Transverse colon (tissue), 4 donors: ENCODE measurements around the gene KMT2C. TPM values are rescaled to one million over a fixed set of nuclear protein-coding genes. Genes with fewer than 3 reads are reported as not detected.

ENCODE experiments used
- DNase-seq: peaks from one replicate; pipeline ENCODE4 v3.0.0-alpha.2; 2019
- H3K27ac ChIP-seq, 4 donors: fragments of 200-600 bp; sonication (generic); 2 replicates each; pipeline ENCODE4 v1.5.1; 2016 to 2018; ENCODE audit warnings: inconsistent platforms in 4 of 4
- H3K27me3 ChIP-seq: fragments of 200-600 bp; sonication (generic); 2 replicates; pipeline ENCODE4 v1.5.1; 2017; ENCODE audit warnings: inconsistent platforms
- H3K36me3 ChIP-seq, 4 donors: fragments of 200-600 bp; sonication (generic); 2 replicates each; pipeline ENCODE4 v1.5.1; 2017 to 2019; ENCODE audit warnings: inconsistent platforms in 4 of 4
- H3K4me1 ChIP-seq, 4 donors: fragments of 200-600 bp; sonication (generic); 2 replicates each; pipeline ENCODE4 v1.5.1; 2017 to 2020; ENCODE audit warnings: inconsistent platforms in 4 of 4
- H3K4me3 ChIP-seq, 4 donors: fragments of 200-600 bp; sonication (generic); 1 replicate in 1 of 4; 2 replicates in 3 of 4; pipeline versions ENCODE4 v1.5.1 to v1.6.1; 2017 to 2019; ENCODE audit warnings: inconsistent platforms in 4 of 4
- H3K9me3 ChIP-seq, 2 donors: fragments of 200-600 bp; sonication (generic); 2 replicates each; pipeline ENCODE4 v1.5.1; 2017 to 2019; ENCODE audit warnings: inconsistent platforms in 2 of 2
- CTCF ChIP-seq, 5 experiments: fragments of 200-600 bp in 3 of 5; fragments of 450-650 bp in 2 of 5; sonication (generic) in 3 of 5; IDR thresholded peaks; 1 replicate in 2 of 5; 2 replicates in 3 of 5; pipeline ENCODE4 v1.5.1; 2016 to 2017; ENCODE audit warnings: antibody characterized with exemption in 5 of 5, inconsistent platforms in 3 of 5, mild to moderate bottlenecking in 2 of 5, moderate library complexity in 1 of 5
- POLR2A ChIP-seq: fragments of 450-650 bp; IDR thresholded peaks from one replicate; pipeline ENCODE4 v1.6.1; 2016; ENCODE audit warnings: antibody characterized with exemption, mild to moderate bottlenecking, moderate library complexity
- POLR2AphosphoS5 ChIP-seq, 3 donors: sonication (generic); formaldehyde crosslinking; IDR thresholded peaks; one replicate each; pipeline ENCODE4 v1.6.1; 2016; ENCODE audit warnings: antibody characterized with exemption in 3 of 3
- WGBS, 2 donors: methylation state at CpG; one replicate each; pipeline ENCODE4 v1.1.5; 2018; ENCODE audit warnings: low coverage in 1 of 2; 5-methylcytosine and 5-hydroxymethylcytosine counted together
- in situ Hi-C, 4 donors: fragments of 200-750 bp; cut with MboI; loops; one replicate each; pipeline versions ENCODE4 v1.15.0 to v1.15.1; 2017; ENCODE audit warnings: low sequenced_read_pairs in 3 of 4, low pct_ligation_motif_present in 1 of 4, low pct_unique_long_range_greater_than_20kb in 1 of 4
- intact Hi-C: fragments of 100-400 bp; cut with DNase I; formaldehyde crosslinking; loops from one replicate; pipeline ENCODE4 v1.15.1; 2023; ENCODE audit warnings: low total_unique reads
- small RNA-seq, 4 donors: library from RNA; depleted of rRNA; stranded (forward); fragments of <200 nt; gene quantifications; one replicate each; pipeline ENCODE3, GENCODE V24; 2016
- total RNA-seq, 4 donors: library from RNA; depleted of rRNA; stranded (reverse); fragments of >200 nt; gene quantifications; one replicate each; pipeline ENCODE4 v1.1.0, GENCODE V29; 2016

Gene KMT2C
- total RNA-seq, 4 donors from 2014 or later: 72.6 to 99.5 (median 83.8) TPM

- 90 to 91% methylated on average over 3 of the region's 3 CpGs for WGBS, 2 donors
- no peaks in the 10 kb centered on the region for H3K36me3 ChIP-seq
- in situ Hi-C loops (no loop called here), intact Hi-C loops (no loop called here)
- TF ChIP-seq POLR2AphosphoS5 (IDR thresholded peaks at IDR 0.05): no peak
- no peak for TF ChIP-seq CTCF (IDR thresholded peaks at IDR 0.05)
- no peak for TF ChIP-seq POLR2A
- H3K9me3 ChIP-seq: peaks cover 11 to 16% of the 10 kb centered on the region in 2 donors
- peaks cover 0 to 11% (median 2%) of the 10 kb centered on the region in 4 donors for H3K4me1 ChIP-seq
- H3K4me3 ChIP-seq: no peak overlapping the region
- no peak for DNase-seq
- no peaks in the 10 kb centered on the region for H3K27me3 ChIP-seq
- H3K27ac ChIP-seq: no peak overlapping the region
Observed at GRCh38 chr7:152085131-152085530, 350.7 kb downstream of the KMT2C start.

Small RNAs within 50 kb of the gene (small RNA-seq; reads per million reads assigned to genes)
- 0 reads per million in 4 donors for gene AC104692.1
- gene AC104692.2: 0 to 0.28 (median 0.12) reads per million in 4 donors
- gene RF00019: 0 reads per million in 4 donors

Other genes starting within 250 kb of the KMT2C start
- 10 to 100 TPM in 1 of 4 donors, under 1 TPM in 2, not detected in 1; 0.55 to 14.5 (median 0.79) TPM for gene XRCC2, start 240.1 kb upstream of the KMT2C start, total RNA-seq